Mucosa of descending colon (tissue), 3 donors: Measurements from ENCODE around the gene TTLL7. TPM values are rescaled to one million over a fixed set of nuclear protein-coding genes. Genes with fewer than 3 reads are reported as not detected.

Source experiments
- ATAC-seq: fragments of 200-7000 bp; cut with Tn5 transposase; one replicate; pipeline ENCODE4 v1.9.1; 2020; ENCODE audit warnings: mild to moderate bottlenecking, moderate library complexity
- DNase-seq, 3 donors: peaks; one replicate each; pipeline ENCODE4 v3.0.0-alpha.2; 2020
- H3K36me3 ChIP-seq: fragments of 200-600 bp; one replicate; pipeline ENCODE4 v1.8.0; 2021; ENCODE audit warnings: low read depth, mild to moderate bottlenecking
- H3K4me1 ChIP-seq: fragments of 200-600 bp; one replicate; pipeline ENCODE4 v1.8.0; 2021; ENCODE audit warnings: low read depth, mild to moderate bottlenecking
- H3K4me3 ChIP-seq: fragments of 200-600 bp; one replicate; pipeline ENCODE4 v1.8.0; 2021; ENCODE audit warnings: mild to moderate bottlenecking
- H3K9me3 ChIP-seq: fragments of 200-600 bp; one replicate; pipeline ENCODE4 v1.8.0; 2021; ENCODE audit warnings: mild to moderate bottlenecking
- intact Hi-C, 2 donors: fragments of 100-400 bp; cut with DNase I in 1 of 2; cut with micrococcal nuclease in 1 of 2; formaldehyde crosslinking; loops; one replicate each; pipeline versions ENCODE4 v1.11.0 to v1.11.1; 2022; cut with DNase I, micrococcal nuclease
- total RNA-seq, 3 donors: library from RNA; stranded (reverse); fragmentation: NEBNext Ultra II Directional in 2 of 3; extraction: Animal tissue kit (Norgen Biotek cat#: 25700) in 2 of 3; gene quantifications; one replicate each; pipeline versions ENCODE4 v1.2.1 to v1.2.4, GENCODE V29; 2021 to 2023
- TF ChIP-seq, protein P1 (sequence below): fragments of 200-600 bp; IDR thresholded peaks from one replicate; pipeline ENCODE4 v1.8.0; 2022; ENCODE audit warnings: antibody characterized with exemption, mild to moderate bottlenecking
- donor health status: DM: no; HTN: no; CAD: no; lungs with moderate emphysema.
- donor health status: DM: no; HTN: no; CAD: no.
- donor health status: DM: no; HTN: yes; CAD: no.

TTLL7 gene
- total RNA-seq, 3 donors from 2014 or later = 3.3 to 21.0 (median 3.8) TPM

- Histone ChIP-seq H3K9me3 (no peaks in the 10 kb centered on the region), H3K4me3 (no peak overlapping the region), H3K4me1 (no peaks in the 10 kb centered on the region), H3K36me3 (no peaks in the 10 kb centered on the region)
- intact Hi-C loops = no loop called here
- DNase-seq (no peak), ATAC-seq (no peak)
- TF ChIP-seq, protein P1, sequence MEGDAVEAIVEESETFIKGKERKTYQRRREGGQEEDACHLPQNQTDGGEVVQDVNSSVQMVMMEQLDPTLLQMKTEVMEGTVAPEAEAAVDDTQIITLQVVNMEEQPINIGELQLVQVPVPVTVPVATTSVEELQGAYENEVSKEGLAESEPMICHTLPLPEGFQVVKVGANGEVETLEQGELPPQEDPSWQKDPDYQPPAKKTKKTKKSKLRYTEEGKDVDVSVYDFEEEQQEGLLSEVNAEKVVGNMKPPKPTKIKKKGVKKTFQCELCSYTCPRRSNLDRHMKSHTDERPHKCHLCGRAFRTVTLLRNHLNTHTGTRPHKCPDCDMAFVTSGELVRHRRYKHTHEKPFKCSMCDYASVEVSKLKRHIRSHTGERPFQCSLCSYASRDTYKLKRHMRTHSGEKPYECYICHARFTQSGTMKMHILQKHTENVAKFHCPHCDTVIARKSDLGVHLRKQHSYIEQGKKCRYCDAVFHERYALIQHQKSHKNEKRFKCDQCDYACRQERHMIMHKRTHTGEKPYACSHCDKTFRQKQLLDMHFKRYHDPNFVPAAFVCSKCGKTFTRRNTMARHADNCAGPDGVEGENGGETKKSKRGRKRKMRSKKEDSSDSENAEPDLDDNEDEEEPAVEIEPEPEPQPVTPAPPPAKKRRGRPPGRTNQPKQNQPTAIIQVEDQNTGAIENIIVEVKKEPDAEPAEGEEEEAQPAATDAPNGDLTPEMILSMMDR = no peak
These were observed 111.4 kb downstream of the TTLL7 start for GRCh38 chr1:83887483-83887882.

GRCh38 chr1:83883979-83884378 is 115.0 kb downstream of the TTLL7 start:
- TF ChIP-seq, protein P1 = no peak
- no peak overlapping the region for H3K4me3 ChIP-seq
- ATAC-seq = no peak
- DNase-seq = no peak
- intact Hi-C loops = no loop called here
- no peaks in the 10 kb centered on the region for H3K9me3 ChIP-seq
- no peaks in the 10 kb centered on the region for H3K36me3 ChIP-seq
- H3K4me1 ChIP-seq = no peaks in the 10 kb centered on the region

- H3K4me3 ChIP-seq = no peak overlapping the region
- H3K36me3 ChIP-seq = no peaks in the 10 kb centered on the region
- H3K9me3 ChIP-seq = no peaks in the 10 kb centered on the region
- intact Hi-C loops = no loop called here
- ATAC-seq = peak; percentile 92
- H3K4me1 ChIP-seq = no peaks in the 10 kb centered on the region
- TF ChIP-seq, protein P1 = no peak
- peak in 2 of 3 donors; percentile 24 to 41 for DNase-seq
These were observed 116.0 kb downstream of the TTLL7 start for GRCh38 chr1:83882906-83883305.

GRCh38 chr1:83872515-83872914 is 126.4 kb downstream of the TTLL7 start:
- no peak for DNase-seq
- TF ChIP-seq, protein P1 = no peak
- Histone ChIP-seq H3K4me1 (no peaks in the 10 kb centered on the region), H3K4me3 (no peak overlapping the region), H3K9me3 (no peaks in the 10 kb centered on the region), H3K36me3 (no peaks in the 10 kb centered on the region)
- ATAC-seq = no peak
- intact Hi-C loops = no loop called here

- ATAC-seq (no peak), DNase-seq (no peak)
- intact Hi-C loops = no loop called here
- TF ChIP-seq, protein P1 = no peak
- H3K4me1 ChIP-seq = no peaks in the 10 kb centered on the region
- H3K9me3 ChIP-seq = no peaks in the 10 kb centered on the region
- no peak overlapping the region for H3K4me3 ChIP-seq
- no peaks in the 10 kb centered on the region for H3K36me3 ChIP-seq
These were observed 133.9 kb downstream of the TTLL7 start for GRCh38 chr1:83864991-83865390.
